ENCODE results near the gene PALS2.

PALS2 gene

DNA sequence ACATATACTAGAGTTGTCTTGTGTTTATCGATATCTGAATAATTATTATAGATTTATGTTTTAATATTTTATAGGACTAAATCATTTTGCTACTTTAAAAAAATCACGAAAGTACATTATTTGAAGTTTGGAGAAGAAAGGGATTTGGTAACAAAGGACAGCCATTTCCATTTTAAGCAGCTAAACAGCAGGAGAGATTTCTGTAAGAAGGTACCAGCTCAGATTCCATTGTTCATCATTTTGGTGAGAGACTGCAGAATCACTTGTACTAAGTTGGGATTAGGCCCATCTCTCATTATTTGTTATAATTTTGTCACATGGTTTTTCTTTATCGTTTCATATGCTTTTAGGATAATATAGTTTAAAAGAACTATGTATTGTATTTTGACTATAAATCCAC lies 46.7 kb downstream of the PALS2 start:
- Histone ChIP-seq H2AFZ (ENCODE audit: low read depth) (no peak overlapping the region), H3K9ac (no peak overlapping the region), H3K36me3 (ENCODE audit: insufficient read depth) (no peaks in the 10 kb centered on the region; the same call in 1 of the 2 replicates), H3K4me2 (no peak overlapping the region), H3K27ac (no peak overlapping the region), H3K4me1 (ENCODE audit: low read depth, poor library complexity, severe bottlenecking) (peaks cover 56% of the 10 kb centered on the region), H4K20me1 (ENCODE audit: insufficient read depth) (no peaks in the 10 kb centered on the region), H3K27me3 (ENCODE audit: insufficient read depth, low read depth) (no peaks in the 10 kb centered on the region), H3K79me2 (ENCODE audit: insufficient read depth, low read depth) (peaks cover 95% of the 10 kb centered on the region), H3K4me3 (IDR thresholded peaks at IDR 0.05; ENCODE audit: insufficient read depth, low read depth, low read length) (no peak overlapping the region)
- no peak for TF ChIP-seq CTCF (conservative IDR thresholded peaks at IDR 0.05; ENCODE audit: low read depth, low read length)

GRCh38 chr7:24622646-24623182 lies 49.5 kb downstream of the PALS2 start:
- Histone ChIP-seq H3K79me2 (ENCODE audit: insufficient read depth, low read depth) (peaks cover 82% of the 10 kb centered on the region), H4K20me1 (ENCODE audit: insufficient read depth) (no peaks in the 10 kb centered on the region; the same call in none of the 2 replicates), H3K27ac (peak overlapping the region; percentile 39), H3K4me1 (ENCODE audit: low read depth, poor library complexity, severe bottlenecking) (peaks cover 56% of the 10 kb centered on the region), H3K27me3 (ENCODE audit: insufficient read depth, low read depth) (no peaks in the 10 kb centered on the region), H3K9ac (peak overlapping the region; percentile 21; the same call in 1 of the 2 replicates), H3K36me3 (ENCODE audit: insufficient read depth) (no peaks in the 10 kb centered on the region; the same call in 1 of the 2 replicates), H2AFZ (ENCODE audit: low read depth) (no peak overlapping the region), H3K4me3 (IDR thresholded peaks at IDR 0.05; ENCODE audit: insufficient read depth, low read depth, low read length) (no peak overlapping the region), H3K4me2 (peak overlapping the region; percentile 75)
- TF ChIP-seq CTCF (conservative IDR thresholded peaks at IDR 0.05; ENCODE audit: low read depth, low read length): no peak
